ENCODE data around the gene CDCP2.

The CDCP2 gene

DNA sequence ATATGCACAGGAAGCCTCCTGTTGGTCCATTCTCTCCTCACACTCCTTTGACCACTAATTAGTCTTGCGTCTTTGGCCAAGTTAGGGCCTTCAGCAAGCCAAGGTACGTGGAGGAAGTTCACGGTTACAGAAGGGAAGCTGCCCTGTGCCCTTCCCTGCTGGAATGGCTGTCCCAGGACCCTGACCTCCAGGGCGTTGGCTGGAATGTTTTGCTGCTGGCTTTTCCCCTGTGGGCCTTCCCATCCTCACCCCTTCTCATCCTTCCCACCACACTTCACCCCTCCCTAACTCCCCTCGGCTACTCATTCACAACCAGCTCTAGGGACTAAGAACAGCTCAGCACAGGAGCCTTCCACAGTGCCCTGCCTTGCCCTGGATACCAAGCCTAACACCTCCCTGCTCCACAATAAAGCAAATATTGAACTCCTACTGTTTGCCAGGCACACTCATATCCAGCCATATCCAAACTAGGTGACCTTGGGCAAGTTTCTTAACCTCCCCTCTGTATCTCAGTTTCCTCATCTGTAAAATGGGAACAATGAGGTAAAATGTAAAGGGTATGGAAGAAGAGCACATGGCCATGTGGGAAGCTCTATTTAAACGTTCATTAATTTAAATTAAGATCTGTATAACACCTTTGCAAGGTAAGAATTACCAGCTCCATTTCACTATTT, 8.8 kb upstream of the CDCP2 start:
- H2AFZ ChIP-seq (ENCODE audit: low read depth, low read length) = no peak overlapping the region
- no peak for TF ChIP-seq EZH2 (IDR thresholded peaks at IDR 0.05; ENCODE audit: borderline replicate concordance, low read depth, low read length, severe bottlenecking)
- TF ChIP-seq, protein P1, sequence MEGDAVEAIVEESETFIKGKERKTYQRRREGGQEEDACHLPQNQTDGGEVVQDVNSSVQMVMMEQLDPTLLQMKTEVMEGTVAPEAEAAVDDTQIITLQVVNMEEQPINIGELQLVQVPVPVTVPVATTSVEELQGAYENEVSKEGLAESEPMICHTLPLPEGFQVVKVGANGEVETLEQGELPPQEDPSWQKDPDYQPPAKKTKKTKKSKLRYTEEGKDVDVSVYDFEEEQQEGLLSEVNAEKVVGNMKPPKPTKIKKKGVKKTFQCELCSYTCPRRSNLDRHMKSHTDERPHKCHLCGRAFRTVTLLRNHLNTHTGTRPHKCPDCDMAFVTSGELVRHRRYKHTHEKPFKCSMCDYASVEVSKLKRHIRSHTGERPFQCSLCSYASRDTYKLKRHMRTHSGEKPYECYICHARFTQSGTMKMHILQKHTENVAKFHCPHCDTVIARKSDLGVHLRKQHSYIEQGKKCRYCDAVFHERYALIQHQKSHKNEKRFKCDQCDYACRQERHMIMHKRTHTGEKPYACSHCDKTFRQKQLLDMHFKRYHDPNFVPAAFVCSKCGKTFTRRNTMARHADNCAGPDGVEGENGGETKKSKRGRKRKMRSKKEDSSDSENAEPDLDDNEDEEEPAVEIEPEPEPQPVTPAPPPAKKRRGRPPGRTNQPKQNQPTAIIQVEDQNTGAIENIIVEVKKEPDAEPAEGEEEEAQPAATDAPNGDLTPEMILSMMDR (IDR thresholded peaks at IDR 0.05; ENCODE audit: borderline replicate concordance, extremely low read depth, low read length, poor library complexity, severe bottlenecking) = no peak
- H3K9me3 ChIP-seq (ENCODE audit: insufficient read depth, low read length, severe bottlenecking) = no peaks in the 10 kb centered on the region
- H3K9ac ChIP-seq (ENCODE audit: low read depth, low read length) = no peak overlapping the region
- H4K20me1 ChIP-seq (ENCODE audit: insufficient read depth, low read length) = no peaks in the 10 kb centered on the region
- H3K36me3 ChIP-seq (ENCODE audit: insufficient read depth, low read length) = no peaks in the 10 kb centered on the region
- H3K79me2 ChIP-seq (ENCODE audit: insufficient read depth, low read length) = no peaks in the 10 kb centered on the region
- H3K27me3 ChIP-seq (ENCODE audit: insufficient read depth, low read length, poor library complexity) = no peaks in the 10 kb centered on the region
- H3K27ac ChIP-seq (ENCODE audit: low read length) = no peak overlapping the region
- DNase-seq = no peak
- no peak overlapping the region for H3K4me3 ChIP-seq (ENCODE audit: low read depth in 1 of 2, low read length in 2 of 2)
- H3K4me1 ChIP-seq (ENCODE audit: insufficient read depth, low read length) = no peaks in the 10 kb centered on the region
- no peak overlapping the region for H3K4me2 ChIP-seq (ENCODE audit: insufficient read depth, low read length)
- no peak for ATAC-seq (ENCODE audit: insufficient read depth, low read depth)

DNA sequence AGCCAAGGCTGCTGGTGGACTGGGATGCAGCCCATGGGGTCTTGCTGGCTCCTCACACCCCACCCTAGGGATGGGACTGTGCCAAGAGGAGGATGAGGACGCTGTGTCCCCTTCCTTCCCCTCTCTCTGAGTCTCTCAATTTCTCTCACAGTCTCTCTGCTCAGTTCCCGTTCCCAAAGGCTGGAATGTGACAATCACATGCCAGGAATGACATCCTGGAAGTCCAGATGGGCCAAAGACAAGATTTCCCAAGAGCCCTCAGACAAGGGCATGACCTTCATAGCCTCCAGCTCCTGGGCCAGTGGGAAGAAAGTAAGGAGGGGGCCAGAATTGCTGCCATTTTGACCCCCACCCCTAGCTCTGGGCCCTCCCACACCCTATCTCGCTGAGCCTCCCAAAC, 7.6 kb upstream of the CDCP2 start:
- no peak overlapping the region for H3K9ac ChIP-seq (ENCODE audit: low read depth, low read length)

DNA sequence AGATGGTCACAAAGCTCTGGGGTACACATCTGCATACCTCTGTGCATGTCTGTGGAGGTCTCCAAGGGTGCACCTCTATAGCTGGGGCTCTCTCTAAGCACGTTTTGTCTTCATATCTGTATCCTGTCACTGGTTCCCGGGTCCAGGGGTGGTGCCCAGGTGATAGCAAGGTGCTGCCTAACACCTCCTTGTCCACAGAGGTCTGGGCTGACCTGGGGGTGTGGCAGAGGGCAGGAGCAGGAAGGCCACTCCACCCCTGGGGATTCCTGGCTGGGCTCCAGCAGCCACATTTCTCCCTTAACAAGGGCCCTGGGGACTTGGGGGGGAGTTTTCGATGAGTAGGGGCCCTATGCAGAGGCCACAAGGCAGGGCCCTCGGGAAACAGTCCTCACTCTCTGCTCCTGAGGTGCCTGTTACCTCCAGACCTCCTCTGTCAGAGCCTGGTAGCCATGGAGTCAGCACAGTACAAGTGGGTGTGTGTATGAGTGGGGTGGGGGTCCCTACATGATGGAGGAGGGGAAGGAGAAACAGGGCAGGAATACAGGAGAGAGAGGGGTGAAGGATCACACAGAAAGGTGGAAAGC, 7.0 kb upstream of the CDCP2 start:
- ATAC-seq (ENCODE audit: insufficient read depth, low read depth) (no peak), DNase-seq (no peak)
- H3K9ac ChIP-seq (ENCODE audit: low read depth, low read length) = no peak overlapping the region
- H3K27me3 ChIP-seq (ENCODE audit: insufficient read depth, low read length, poor library complexity) = no peaks in the 10 kb centered on the region
- H3K4me1 ChIP-seq (ENCODE audit: insufficient read depth, low read length) = no peaks in the 10 kb centered on the region
- no peak overlapping the region for H3K27ac ChIP-seq (ENCODE audit: low read length)
- H3K4me3 ChIP-seq (ENCODE audit: low read depth in 1 of 2, low read length in 2 of 2) = no peak overlapping the region
- H3K9me3 ChIP-seq (ENCODE audit: insufficient read depth, low read length, severe bottlenecking) = no peaks in the 10 kb centered on the region
- H3K36me3 ChIP-seq (ENCODE audit: insufficient read depth, low read length) = no peaks in the 10 kb centered on the region
- H3K4me2 ChIP-seq (ENCODE audit: insufficient read depth, low read length) = no peak overlapping the region
- H3K79me2 ChIP-seq (ENCODE audit: insufficient read depth, low read length) = no peaks in the 10 kb centered on the region
- TF ChIP-seq, protein P1 (IDR thresholded peaks at IDR 0.05; ENCODE audit: borderline replicate concordance, extremely low read depth, low read length, poor library complexity, severe bottlenecking) = no peak
- TF ChIP-seq EZH2 (IDR thresholded peaks at IDR 0.05; ENCODE audit: borderline replicate concordance, low read depth, low read length, severe bottlenecking) = no peak
- H4K20me1 ChIP-seq (ENCODE audit: insufficient read depth, low read length) = no peaks in the 10 kb centered on the region
- H2AFZ ChIP-seq (ENCODE audit: low read depth, low read length) = no peak overlapping the region

More for the DNA sequence above, 7.6 kb upstream of the CDCP2 start:
- H3K27me3 ChIP-seq (ENCODE audit: insufficient read depth, low read length, poor library complexity) = no peaks in the 10 kb centered on the region
- no peaks in the 10 kb centered on the region for H3K79me2 ChIP-seq (ENCODE audit: insufficient read depth, low read length)
- no peak overlapping the region for H3K4me2 ChIP-seq (ENCODE audit: insufficient read depth, low read length)
- no peak overlapping the region for H3K4me3 ChIP-seq (ENCODE audit: low read depth in 1 of 2, low read length in 2 of 2)
- TF ChIP-seq EZH2 (IDR thresholded peaks at IDR 0.05; ENCODE audit: borderline replicate concordance, low read depth, low read length, severe bottlenecking) = no peak
- TF ChIP-seq, protein P1 (IDR thresholded peaks at IDR 0.05; ENCODE audit: borderline replicate concordance, extremely low read depth, low read length, poor library complexity, severe bottlenecking) = no peak
- no peak for DNase-seq
- no peaks in the 10 kb centered on the region for H3K9me3 ChIP-seq (ENCODE audit: insufficient read depth, low read length, severe bottlenecking)
- no peaks in the 10 kb centered on the region for H3K36me3 ChIP-seq (ENCODE audit: insufficient read depth, low read length)
- H2AFZ ChIP-seq (ENCODE audit: low read depth, low read length) = no peak overlapping the region
- H4K20me1 ChIP-seq (ENCODE audit: insufficient read depth, low read length) = no peaks in the 10 kb centered on the region
- H3K27ac ChIP-seq (ENCODE audit: low read length) = no peak overlapping the region
- no peak for ATAC-seq (ENCODE audit: insufficient read depth, low read depth)
- no peaks in the 10 kb centered on the region for H3K4me1 ChIP-seq (ENCODE audit: insufficient read depth, low read length)
